ENCODE measurements around the gene KIF16B.

The KIF16B gene

DNA sequence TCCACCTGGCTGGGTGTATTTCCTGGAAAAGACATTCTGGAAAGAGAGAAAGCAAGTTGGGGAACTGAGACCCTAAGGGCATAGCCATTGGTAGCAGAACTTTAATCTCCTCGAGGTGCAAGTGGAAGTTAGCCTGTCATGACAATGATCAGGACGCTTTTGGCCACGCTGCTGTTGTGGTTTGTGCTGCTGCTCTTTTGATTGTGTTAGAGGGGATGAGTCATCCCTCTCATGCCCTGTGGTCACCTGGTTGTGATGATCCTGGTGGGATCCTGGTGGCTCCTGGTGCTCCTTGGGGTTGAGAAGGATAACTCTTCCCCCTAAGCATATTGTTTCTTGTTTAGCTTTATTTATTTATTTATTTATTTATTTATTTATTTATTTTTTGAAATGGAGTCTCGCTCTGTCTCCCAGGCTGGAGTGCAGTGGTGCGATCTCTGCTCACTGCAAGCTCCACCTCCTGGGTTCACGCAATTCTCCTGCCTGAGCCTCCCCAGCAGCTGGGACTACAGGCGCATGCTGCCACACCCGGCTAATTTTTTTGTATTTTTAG is 350.3 kb downstream of the KIF16B start:
- H3K4me3 ChIP-seq (ENCODE audit: control insufficient read depth, low read depth, low read length) = no peak overlapping the region
- TF ChIP-seq CTCF (IDR thresholded peaks at IDR 0.05; ENCODE audit: control insufficient read depth, insufficient read depth, low read depth, low read length, missing control alignments) = no peak
- DNase-seq (ENCODE audit: low read depth) = no peak

Data from AG09309 (cell line).